ENCODE data around the gene FAM162A. TPM values are rescaled to one million over a fixed set of nuclear protein-coding genes. Genes with fewer than 3 reads are reported as not detected.

The FAM162A gene
- total and polyA plus RNA-seq, 7 donors, result 36.0 to 127 (median 66.5) TPM

DNA sequence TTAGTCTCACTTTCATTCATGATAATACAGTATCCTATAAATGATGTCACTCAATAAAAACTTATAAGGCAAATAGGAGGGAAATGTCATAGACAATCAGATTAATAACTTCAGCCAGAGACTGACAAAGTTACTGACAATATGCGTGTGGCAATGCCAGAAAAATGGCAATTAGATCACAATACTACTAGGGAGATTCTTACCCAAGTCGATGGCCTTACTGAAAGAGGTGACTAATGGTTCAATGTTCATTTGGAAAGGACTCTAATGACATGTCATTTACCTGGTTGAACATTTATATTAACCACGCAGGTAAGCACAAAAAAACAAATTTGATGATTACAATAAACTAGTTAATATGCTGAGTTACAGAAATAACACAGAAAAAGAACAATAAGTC is 77.8 kb downstream of the FAM162A start:
- no peak for DNase-seq
- Histone ChIP-seq H3K36me3 (ENCODE audit: insufficient read depth in 1 of 2, low read depth in 1 of 2) (peaks cover 5 to 100% of the 10 kb centered on the region in 2 donors), H3K4me3 (no peak overlapping the region), H3K27ac (no peak overlapping the region), H3K9me3 (no peaks in the 10 kb centered on the region), H3K27me3 (ENCODE audit: insufficient read depth in 3 of 3, low read length in 2 of 3) (no peaks in the 10 kb centered on the region), H3K4me1 (no peaks in the 10 kb centered on the region)
- no peak for ATAC-seq
- intact Hi-C loops (cut with DNase I), result no loop called here
- 83 to 92% (median 86%) methylated on average over 3 of the region's 3 CpGs for WGBS, 3 donors
- TF ChIP-seq, protein P1, sequence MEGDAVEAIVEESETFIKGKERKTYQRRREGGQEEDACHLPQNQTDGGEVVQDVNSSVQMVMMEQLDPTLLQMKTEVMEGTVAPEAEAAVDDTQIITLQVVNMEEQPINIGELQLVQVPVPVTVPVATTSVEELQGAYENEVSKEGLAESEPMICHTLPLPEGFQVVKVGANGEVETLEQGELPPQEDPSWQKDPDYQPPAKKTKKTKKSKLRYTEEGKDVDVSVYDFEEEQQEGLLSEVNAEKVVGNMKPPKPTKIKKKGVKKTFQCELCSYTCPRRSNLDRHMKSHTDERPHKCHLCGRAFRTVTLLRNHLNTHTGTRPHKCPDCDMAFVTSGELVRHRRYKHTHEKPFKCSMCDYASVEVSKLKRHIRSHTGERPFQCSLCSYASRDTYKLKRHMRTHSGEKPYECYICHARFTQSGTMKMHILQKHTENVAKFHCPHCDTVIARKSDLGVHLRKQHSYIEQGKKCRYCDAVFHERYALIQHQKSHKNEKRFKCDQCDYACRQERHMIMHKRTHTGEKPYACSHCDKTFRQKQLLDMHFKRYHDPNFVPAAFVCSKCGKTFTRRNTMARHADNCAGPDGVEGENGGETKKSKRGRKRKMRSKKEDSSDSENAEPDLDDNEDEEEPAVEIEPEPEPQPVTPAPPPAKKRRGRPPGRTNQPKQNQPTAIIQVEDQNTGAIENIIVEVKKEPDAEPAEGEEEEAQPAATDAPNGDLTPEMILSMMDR (IDR thresholded peaks at IDR 0.05), result no peak

Other genes with a start within 250 kb of the FAM162A start
- under 1 TPM in 1 of 4 donors, not detected in 3; 0.02 TPM for gene CASR, start 200.5 kb upstream of the FAM162A start, total RNA-seq
- gene CASR, start 200.5 kb upstream of the FAM162A start, polyA plus RNA-seq, result not detected
- under 1 TPM; 0.40 to 0.84 (median 0.81) TPM for gene CSTA, start 58.9 kb upstream of the FAM162A start, total RNA-seq
- 1 to 10 TPM in 2 of 3 donors, under 1 TPM in 1; 0.67 to 3.3 (median 2.1) TPM for gene CSTA, start 58.9 kb upstream of the FAM162A start, polyA plus RNA-seq
- gene MIX23, start 951 bp upstream of the FAM162A start, total RNA-seq, result 10 to 100 TPM; 34.9 to 50.3 (median 35.5) TPM
- gene MIX23, start 951 bp upstream of the FAM162A start, polyA plus RNA-seq, result 100 to 1,000 TPM in 1 of 3 donors, 10 to 100 TPM in 2; 70.1 to 134 (median 79.2) TPM
- gene WDR5B, start 31.9 kb downstream of the FAM162A start, total RNA-seq, result 1 to 10 TPM; 1.8 to 4.0 (median 3.3) TPM
- gene WDR5B, start 31.9 kb downstream of the FAM162A start, polyA plus RNA-seq, result 1 to 10 TPM; 1.2 to 6.5 (median 1.9) TPM
- gene KPNA1, start 130.8 kb downstream of the FAM162A start, total RNA-seq, result 100 to 1,000 TPM; 180 to 263 (median 233) TPM
- 100 to 1,000 TPM in 1 of 3 donors, 10 to 100 TPM in 2; 39.5 to 125 (median 49.8) TPM for gene KPNA1, start 130.8 kb downstream of the FAM162A start, polyA plus RNA-seq
- 10 to 100 TPM in 3 of 4 donors, 1 to 10 TPM in 1; 8.9 to 18.9 (median 12.6) TPM for gene PARP9, start 180.1 kb downstream of the FAM162A start, total RNA-seq
- 10 to 100 TPM in 1 of 3 donors, 1 to 10 TPM in 2; 6.5 to 12.3 (median 7.8) TPM for gene PARP9, start 180.1 kb downstream of the FAM162A start, polyA plus RNA-seq
- 10 to 100 TPM; 11.5 to 26.6 (median 12.2) TPM for gene DTX3L, start 180.2 kb downstream of the FAM162A start, total RNA-seq
- 1 to 10 TPM; 3.1 to 9.8 (median 3.5) TPM for gene DTX3L, start 180.2 kb downstream of the FAM162A start, polyA plus RNA-seq
- gene PARP15, start 193.5 kb downstream of the FAM162A start, total RNA-seq, result 1 to 10 TPM in 1 of 4 donors, under 1 TPM in 3; 0.18 to 1.0 (median 0.73) TPM
- under 1 TPM; 0.11 to 0.34 (median 0.25) TPM for gene PARP15, start 193.5 kb downstream of the FAM162A start, polyA plus RNA-seq

Measured in psoas muscle (tissue), 8 donors.